Measurements from ENCODE around the gene KIAA1671.

Gene KIAA1671

GRCh38 chr22:25131198-25131887 is 178.8 kb downstream of the KIAA1671 start:
- no peaks in the 10 kb centered on the region for H3K36me3 Mint-ChIP-seq (ENCODE audit: low read depth)
- no peak for DNase-seq
- H3K27ac Mint-ChIP-seq, result no peak overlapping the region
- no peaks in the 10 kb centered on the region for H3K27me3 Mint-ChIP-seq
- peaks cover 4% of the 10 kb centered on the region for H3K4me1 Mint-ChIP-seq (ENCODE audit: low read depth)
- no peaks in the 10 kb centered on the region for H3K9me3 Mint-ChIP-seq
- H3K4me3 Mint-ChIP-seq, result no peak overlapping the region

GRCh38 chr22:25134028-25134427 is 181.5 kb downstream of the KIAA1671 start:
- H3K4me3 Mint-ChIP-seq, result no peak overlapping the region
- H3K27ac Mint-ChIP-seq, result no peak overlapping the region
- peaks cover 4% of the 10 kb centered on the region for H3K4me1 Mint-ChIP-seq (ENCODE audit: low read depth)
- H3K36me3 Mint-ChIP-seq (ENCODE audit: low read depth), result peaks cover 12% of the 10 kb centered on the region
- no peak for DNase-seq
- no peaks in the 10 kb centered on the region for H3K27me3 Mint-ChIP-seq
- H3K9me3 Mint-ChIP-seq, result no peaks in the 10 kb centered on the region

- DNase-seq, result no peak
- Mint-ChIP-seq H3K9me3 (no peaks in the 10 kb centered on the region), H3K4me3 (no peak overlapping the region), H3K27ac (no peak overlapping the region), H3K4me1 (ENCODE audit: low read depth) (peaks cover 4% of the 10 kb centered on the region), H3K27me3 (no peaks in the 10 kb centered on the region), H3K36me3 (ENCODE audit: low read depth) (peaks cover 12% of the 10 kb centered on the region)
Measured at GRCh38 chr22:25134451-25134850, 181.9 kb downstream of the KIAA1671 start.

- Mint-ChIP-seq H3K27ac (no peak overlapping the region), H3K36me3 (ENCODE audit: low read depth) (peaks cover 12% of the 10 kb centered on the region), H3K9me3 (no peaks in the 10 kb centered on the region), H3K27me3 (no peaks in the 10 kb centered on the region), H3K4me3 (no peak overlapping the region), H3K4me1 (ENCODE audit: low read depth) (peaks cover 4% of the 10 kb centered on the region)
- no peak for DNase-seq
Measured at GRCh38 chr22:25136953-25137576, 184.5 kb downstream of the KIAA1671 start.

GRCh38 chr22:25137577-25138525 is 185.3 kb downstream of the KIAA1671 start:
- no peaks in the 10 kb centered on the region for H3K9me3 Mint-ChIP-seq
- no peak overlapping the region for H3K27ac Mint-ChIP-seq
- H3K4me1 Mint-ChIP-seq (ENCODE audit: low read depth), result peaks cover 4% of the 10 kb centered on the region
- peaks cover 12% of the 10 kb centered on the region for H3K36me3 Mint-ChIP-seq (ENCODE audit: low read depth)
- DNase-seq, result no peak
- no peaks in the 10 kb centered on the region for H3K27me3 Mint-ChIP-seq
- H3K4me3 Mint-ChIP-seq, result no peak overlapping the region

- Mint-ChIP-seq H3K4me3 (no peak overlapping the region), H3K27me3 (no peaks in the 10 kb centered on the region), H3K27ac (no peak overlapping the region), H3K9me3 (no peaks in the 10 kb centered on the region), H3K4me1 (ENCODE audit: low read depth) (no peaks in the 10 kb centered on the region), H3K36me3 (ENCODE audit: low read depth) (peaks cover 12% of the 10 kb centered on the region)
- no peak for DNase-seq
Measured at GRCh38 chr22:25139062-25139461, 186.5 kb downstream of the KIAA1671 start.

- no peak for DNase-seq
- no peak overlapping the region for H3K27ac Mint-ChIP-seq
- H3K9me3 Mint-ChIP-seq, result no peaks in the 10 kb centered on the region
- H3K36me3 Mint-ChIP-seq (ENCODE audit: low read depth), result peaks cover 11% of the 10 kb centered on the region
- no peak overlapping the region for H3K4me3 Mint-ChIP-seq
- no peaks in the 10 kb centered on the region for H3K4me1 Mint-ChIP-seq (ENCODE audit: low read depth)
- H3K27me3 Mint-ChIP-seq, result no peaks in the 10 kb centered on the region
Measured at GRCh38 chr22:25142102-25142501, 189.6 kb downstream of the KIAA1671 start.

GRCh38 chr22:25143156-25144076 is 190.9 kb downstream of the KIAA1671 start:
- Mint-ChIP-seq H3K9me3 (no peaks in the 10 kb centered on the region), H3K36me3 (ENCODE audit: low read depth) (peaks cover 2% of the 10 kb centered on the region), H3K27me3 (no peaks in the 10 kb centered on the region), H3K4me1 (ENCODE audit: low read depth) (no peaks in the 10 kb centered on the region), H3K27ac (no peak overlapping the region), H3K4me3 (no peak overlapping the region)
- no peak for DNase-seq

- Mint-ChIP-seq H3K27me3 (no peaks in the 10 kb centered on the region), H3K4me1 (ENCODE audit: low read depth) (no peaks in the 10 kb centered on the region), H3K36me3 (ENCODE audit: low read depth) (no peaks in the 10 kb centered on the region), H3K9me3 (no peaks in the 10 kb centered on the region), H3K27ac (peak overlapping the region; percentile 52), H3K4me3 (no peak overlapping the region)
- no peak for DNase-seq
Measured at GRCh38 chr22:25144522-25144921, 192.0 kb downstream of the KIAA1671 start.

GRCh38 chr22:25146307-25146706 is 193.8 kb downstream of the KIAA1671 start:
- no peaks in the 10 kb centered on the region for H3K27me3 Mint-ChIP-seq
- DNase-seq, result no peak
- H3K9me3 Mint-ChIP-seq, result no peaks in the 10 kb centered on the region
- H3K4me3 Mint-ChIP-seq, result no peak overlapping the region
- no peak overlapping the region for H3K27ac Mint-ChIP-seq
- no peaks in the 10 kb centered on the region for H3K4me1 Mint-ChIP-seq (ENCODE audit: low read depth)
- H3K36me3 Mint-ChIP-seq (ENCODE audit: low read depth), result no peaks in the 10 kb centered on the region

- Mint-ChIP-seq H3K4me3 (no peak overlapping the region), H3K36me3 (ENCODE audit: low read depth) (no peaks in the 10 kb centered on the region), H3K4me1 (ENCODE audit: low read depth) (no peaks in the 10 kb centered on the region), H3K9me3 (no peaks in the 10 kb centered on the region), H3K27ac (peak overlapping the region; percentile 40), H3K27me3 (no peaks in the 10 kb centered on the region)
- no peak for DNase-seq
Measured at GRCh38 chr22:25146906-25147641, 194.6 kb downstream of the KIAA1671 start.

- DNase-seq, result no peak
- H3K27me3 Mint-ChIP-seq, result no peaks in the 10 kb centered on the region
- no peaks in the 10 kb centered on the region for H3K9me3 Mint-ChIP-seq
- no peaks in the 10 kb centered on the region for H3K4me1 Mint-ChIP-seq (ENCODE audit: low read depth)
- H3K4me3 Mint-ChIP-seq, result no peak overlapping the region
- H3K27ac Mint-ChIP-seq, result no peak overlapping the region
- no peaks in the 10 kb centered on the region for H3K36me3 Mint-ChIP-seq (ENCODE audit: low read depth)
Measured at GRCh38 chr22:25147642-25147928, 195.1 kb downstream of the KIAA1671 start.

- Mint-ChIP-seq H3K27ac (no peak overlapping the region), H3K4me1 (ENCODE audit: low read depth) (no peaks in the 10 kb centered on the region), H3K36me3 (ENCODE audit: low read depth) (no peaks in the 10 kb centered on the region), H3K9me3 (no peaks in the 10 kb centered on the region), H3K27me3 (no peaks in the 10 kb centered on the region), H3K4me3 (no peak overlapping the region)
- no peak for DNase-seq
Measured at GRCh38 chr22:25148149-25148691, 195.7 kb downstream of the KIAA1671 start.
